Tongue (tissue), 2 donors: Measurements from ENCODE around the gene CAPN14. TPM values are rescaled to one million over a fixed set of nuclear protein-coding genes. Genes with fewer than 3 reads are reported as not detected.
"Not testable (repeated sequence)": the region's sequence is repeated elsewhere in the genome, so short reads cannot be mapped to it uniquely, and the experiment has no call there.

ENCODE experiments used
- DNase-seq: peaks from one replicate; pipeline ENCODE4 v3.0.0-alpha.2; 2015
- total RNA-seq: library from RNA; depleted of rRNA; stranded (reverse); fragments of >200 nt; gene quantifications from one replicate; pipeline ENCODE4 v1.2.3, GENCODE V29; 2014

CAPN14 gene
- total RNA-seq, 1 donor from 2014 or later, result 20.5 TPM

DNA sequence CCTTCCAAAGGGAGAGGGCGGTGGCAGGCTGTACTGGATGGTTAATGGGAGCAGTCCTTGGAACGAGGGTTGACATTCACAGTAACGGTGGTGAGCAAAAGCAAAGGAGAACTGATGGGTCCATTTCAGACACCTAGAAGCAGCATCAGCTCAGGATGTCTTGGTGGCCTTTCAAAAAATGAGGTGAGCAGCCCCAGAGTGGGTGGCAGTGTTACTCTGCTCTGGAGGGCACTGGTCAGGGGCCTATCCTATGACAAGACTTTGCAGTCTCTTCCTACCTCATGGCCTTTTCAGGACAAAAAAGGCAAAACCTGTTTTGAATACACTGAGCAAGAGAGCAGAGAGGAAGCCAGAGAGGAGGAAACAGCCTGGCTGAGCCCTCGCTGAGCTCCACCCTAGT lies 23.5 kb downstream of the CAPN14 start:
- no peak for DNase-seq

DNA sequence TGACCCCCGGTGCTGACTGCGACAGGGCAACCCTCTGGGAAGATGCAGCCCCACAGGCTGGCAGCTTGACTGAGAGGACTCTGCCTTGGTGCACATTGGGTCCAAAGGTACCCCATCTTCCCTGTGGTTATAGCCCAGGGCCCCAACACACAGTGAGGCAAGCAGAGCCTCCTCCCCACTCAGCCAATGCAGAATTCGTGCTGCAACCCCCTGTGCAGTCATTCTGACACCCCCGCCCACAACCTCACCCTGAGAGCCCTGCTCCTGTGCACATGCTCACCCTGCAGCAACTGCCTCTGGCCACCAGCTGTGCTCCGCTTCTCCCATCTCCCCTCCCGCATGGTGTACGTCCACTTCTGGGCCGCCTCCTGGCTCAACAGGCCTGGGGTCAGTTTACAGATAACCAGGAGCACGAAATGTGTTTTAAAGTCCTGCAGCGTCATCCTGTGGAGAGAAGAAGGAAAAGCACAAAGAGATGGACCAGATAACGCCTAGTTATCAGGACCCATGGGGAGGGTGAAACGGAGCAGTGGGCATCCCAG lies 24.4 kb downstream of the CAPN14 start:
- no peak for DNase-seq

DNA sequence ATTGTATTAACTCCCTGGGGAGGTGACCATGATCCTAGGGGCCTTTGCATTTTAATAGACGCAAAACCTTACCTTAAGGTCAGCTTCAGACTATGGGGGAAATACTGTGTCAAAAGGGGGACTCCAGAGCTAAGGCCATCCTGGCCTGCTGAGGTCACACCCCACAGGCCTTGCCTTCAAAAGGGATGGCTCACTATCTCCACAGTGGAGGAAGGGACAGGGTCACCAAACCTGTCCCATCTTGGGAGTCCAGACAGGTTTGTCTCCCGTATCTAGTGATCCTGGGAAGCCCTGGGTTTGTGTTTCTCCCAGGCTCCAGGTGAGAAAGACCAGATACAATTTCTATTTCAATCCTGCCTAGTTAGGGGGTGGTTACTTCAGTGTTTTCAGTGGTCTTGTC lies 24.9 kb downstream of the CAPN14 start:
- DNase-seq, result no peak

DNA sequence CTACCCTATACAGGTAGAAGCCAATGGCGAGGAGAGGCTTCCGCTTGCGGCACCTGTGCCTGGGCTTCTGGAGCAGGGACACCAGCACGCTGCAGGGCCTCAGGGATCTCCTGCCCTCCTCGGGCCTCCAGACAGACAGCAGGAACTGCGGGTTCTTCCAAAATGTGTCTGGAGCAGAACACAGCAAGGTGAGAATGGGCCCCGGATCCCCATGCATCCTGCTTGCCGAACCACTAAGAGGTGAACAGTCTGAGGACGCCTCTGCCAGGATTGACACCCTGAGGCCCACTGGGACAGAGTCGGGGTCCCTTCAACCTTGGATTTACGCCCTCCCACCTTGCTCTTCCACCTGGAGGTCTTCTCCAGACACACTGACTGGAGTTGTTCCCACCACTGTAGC lies 25.4 kb downstream of the CAPN14 start:
- DNase-seq, result no peak

DNA sequence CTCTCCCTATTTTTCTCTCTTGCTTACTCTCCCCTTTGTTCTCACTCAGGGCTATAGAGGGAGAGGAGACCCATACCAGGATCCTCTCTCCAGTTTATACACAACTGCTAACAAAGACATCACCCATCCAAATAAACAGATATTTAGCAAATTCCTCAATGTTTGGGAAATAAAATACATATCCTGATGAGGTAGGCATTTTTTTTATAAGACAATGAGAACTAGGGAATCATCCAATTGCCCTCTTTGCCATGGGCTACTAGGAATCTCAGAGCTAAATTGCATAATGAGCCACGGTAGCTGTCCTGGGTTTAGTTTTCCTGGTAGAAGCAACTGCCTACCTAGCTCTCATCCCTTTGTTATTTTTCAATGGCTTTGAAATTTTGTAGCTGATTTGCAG lies 27.1 kb downstream of the CAPN14 start:
- DNase-seq, result no peak

DNA sequence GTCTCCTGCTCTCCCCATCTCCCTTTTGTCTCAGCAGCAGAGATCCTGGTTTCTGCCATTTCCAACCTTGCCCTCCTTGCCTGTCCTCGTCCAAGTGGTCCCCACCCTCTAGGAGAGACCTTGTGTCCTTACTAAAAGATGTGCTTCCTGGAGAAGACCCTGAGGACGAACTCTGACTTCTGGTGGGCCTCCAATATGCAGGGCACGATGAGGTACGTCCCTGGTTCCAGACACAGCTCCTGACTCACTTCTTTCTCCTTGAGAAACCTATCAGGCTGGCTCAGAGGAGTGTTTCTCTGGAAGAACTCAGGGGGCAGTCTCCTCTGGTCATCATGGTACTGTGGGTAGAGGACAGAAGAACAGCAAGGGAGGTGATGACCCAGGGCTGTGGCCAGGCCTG lies 28.2 kb downstream of the CAPN14 start:
- no peak for DNase-seq

DNA sequence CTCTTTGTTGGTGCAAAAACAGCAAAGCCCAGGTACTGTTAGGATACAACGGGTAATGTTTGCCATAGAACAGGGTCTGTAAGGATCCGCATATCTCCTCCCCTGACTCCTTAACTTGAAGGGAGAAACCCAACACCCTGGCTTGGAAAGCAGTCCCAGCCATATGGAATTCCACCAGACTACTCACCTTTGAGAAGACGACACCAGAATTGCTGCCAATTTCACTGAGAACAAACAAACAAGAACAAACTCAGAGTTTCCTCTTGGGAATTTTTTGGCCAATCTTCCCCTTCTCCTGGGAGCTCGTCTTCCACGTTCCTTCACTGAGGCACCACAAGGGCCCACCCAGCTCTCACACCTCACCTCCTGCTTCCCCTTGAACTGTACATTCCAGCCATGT lies 29.2 kb downstream of the CAPN14 start:
- DNase-seq, result no peak

DNA sequence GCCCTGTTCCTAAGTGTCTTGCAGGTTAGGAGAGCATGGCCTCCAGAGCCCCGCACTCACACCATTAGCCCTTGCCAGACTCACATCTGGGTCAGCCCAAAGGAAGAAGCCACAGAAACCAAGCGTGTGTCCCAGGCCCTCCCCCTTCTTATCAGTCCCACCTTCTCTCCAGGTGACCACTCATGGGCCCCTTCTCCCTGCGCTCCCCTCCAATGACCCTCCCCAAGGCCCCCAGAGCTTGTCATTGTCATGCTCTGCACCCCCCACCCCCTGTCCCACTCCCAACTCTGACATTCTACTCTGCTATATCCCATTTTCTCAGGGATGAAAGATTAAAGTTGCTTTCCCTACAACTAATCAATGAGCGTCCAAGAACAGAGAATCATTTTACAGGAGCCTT lies 30.1 kb downstream of the CAPN14 start:
- DNase-seq, result no peak

DNA sequence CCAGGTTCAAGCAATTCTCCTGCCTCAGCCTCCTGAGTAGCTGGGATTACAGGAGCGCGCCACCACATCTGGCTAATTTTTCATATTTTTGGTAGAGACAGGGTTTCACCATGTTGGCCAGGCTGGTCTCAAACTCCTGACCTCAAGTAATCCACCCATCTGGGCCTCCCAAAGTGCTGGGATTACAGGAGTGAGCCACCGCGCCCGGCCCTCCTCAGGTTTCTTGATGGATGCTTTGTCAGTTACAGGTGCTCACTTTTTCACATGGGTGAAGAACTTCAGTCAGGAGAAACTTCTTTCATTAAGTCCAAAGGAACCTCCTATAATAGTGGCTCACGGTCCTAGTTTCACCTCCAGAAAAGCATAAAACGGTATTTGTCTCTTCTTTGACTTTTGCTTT lies 33.3 kb downstream of the CAPN14 start:
- not testable (repeated sequence) for DNase-seq

DNA sequence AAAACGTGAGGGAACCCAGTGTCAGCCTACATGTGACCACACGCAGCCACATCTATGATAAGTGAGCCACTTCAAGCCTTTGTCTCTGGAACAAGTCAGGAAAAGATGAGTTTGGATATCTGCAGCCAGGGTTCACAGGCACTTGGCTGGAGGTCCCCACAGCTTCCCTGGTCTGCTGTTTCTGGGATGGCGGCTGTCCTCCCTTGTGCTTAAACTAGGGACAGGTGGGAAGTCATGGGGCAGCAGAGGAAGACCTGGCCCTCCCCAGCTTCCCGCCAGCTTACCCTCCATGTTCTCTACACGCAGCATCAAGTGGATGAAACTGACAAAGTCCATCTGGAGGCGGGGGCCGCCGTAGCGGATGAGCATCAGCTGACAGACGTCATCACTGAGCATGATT lies 40.6 kb downstream of the CAPN14 start:
- no peak for DNase-seq

DNA sequence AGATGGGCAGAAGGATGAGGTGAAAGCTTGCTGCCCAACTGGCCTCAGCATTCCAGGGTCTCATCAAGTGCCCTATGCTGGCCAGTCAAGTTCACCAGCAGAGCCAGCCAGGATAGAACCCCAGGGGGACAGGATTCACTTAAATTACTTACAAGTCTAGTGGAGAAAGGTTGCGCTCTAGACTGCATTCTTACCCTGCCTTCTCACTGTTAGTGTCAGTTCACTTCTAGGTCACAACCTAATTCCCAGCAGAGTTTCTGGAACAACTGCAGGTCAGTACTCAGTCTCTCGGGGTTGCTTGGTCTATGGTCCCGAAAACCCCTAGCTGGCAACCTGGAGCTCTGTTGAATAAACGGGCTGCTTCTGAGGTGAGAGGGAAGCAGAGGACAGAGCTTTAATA lies 46.2 kb downstream of the CAPN14 start:
- no peak for DNase-seq

DNA sequence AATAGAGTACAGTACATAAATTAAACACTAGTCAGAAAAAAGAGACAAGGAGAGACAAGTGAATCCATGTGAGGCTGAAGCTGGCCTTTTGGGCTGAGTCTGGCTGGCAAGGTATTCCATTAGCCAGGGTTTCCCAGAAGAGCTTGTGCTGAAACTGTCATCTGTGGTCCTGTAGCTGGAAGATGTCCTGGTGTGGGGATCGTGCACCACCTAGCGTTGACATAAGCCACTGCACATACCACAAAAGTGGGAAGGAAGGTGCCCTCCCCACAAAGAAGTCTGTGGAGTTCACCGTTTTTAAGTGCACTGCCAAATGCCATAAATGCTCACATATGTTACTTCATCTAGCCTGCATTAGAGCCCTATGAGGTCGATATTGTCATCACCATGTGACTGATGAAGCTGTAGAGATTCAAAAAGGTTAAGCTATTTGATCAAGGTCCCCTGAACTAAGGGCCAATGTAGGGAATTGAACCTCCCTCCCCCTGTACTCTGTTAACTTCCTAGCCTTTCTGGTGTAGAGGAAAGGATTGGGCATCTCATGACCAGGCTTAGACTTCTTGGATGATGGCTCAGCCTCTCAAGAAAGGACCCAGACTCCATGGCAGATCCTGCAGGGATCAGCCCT lies 47.1 kb downstream of the CAPN14 start:
- peak; percentile 75 for DNase-seq

DNA sequence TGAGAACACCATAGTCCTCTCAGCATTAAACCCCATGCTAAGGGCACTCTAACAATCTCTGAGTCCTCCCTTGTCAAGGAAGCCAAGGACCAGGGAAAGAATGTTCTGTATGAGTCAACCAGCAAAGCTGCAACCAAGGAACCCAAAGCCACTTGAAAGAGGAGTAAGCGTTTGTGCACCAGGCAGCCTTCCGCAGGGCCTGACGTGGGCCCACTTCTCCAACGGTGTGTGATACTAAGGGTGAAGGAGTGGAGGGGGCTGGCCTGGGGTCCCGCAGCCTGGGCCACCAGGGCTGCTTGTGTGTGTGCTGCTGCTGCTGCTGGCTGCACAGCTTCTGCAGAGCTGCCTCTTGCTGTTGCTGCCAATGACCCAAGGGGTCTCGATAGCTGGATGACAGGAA lies 49.0 kb downstream of the CAPN14 start:
- no peak for DNase-seq

DNA sequence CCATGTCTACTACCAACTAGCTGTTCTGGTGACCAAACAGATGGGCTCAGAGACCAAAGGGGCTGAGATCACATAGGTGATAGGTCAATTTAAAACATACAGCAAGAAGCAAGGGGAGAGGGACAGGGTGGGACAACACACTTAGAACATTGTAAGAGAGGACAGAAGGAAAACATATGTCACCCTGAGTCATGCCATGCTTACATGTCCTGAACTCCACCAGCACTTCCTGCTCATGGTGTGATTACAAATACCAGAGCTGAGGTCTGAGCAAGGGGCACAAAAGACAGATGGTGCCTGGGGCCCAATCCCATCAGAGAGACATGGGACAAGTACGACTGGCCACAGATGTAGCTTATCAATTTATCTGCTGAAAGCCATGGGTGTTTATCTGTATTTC lies 50.4 kb downstream of the CAPN14 start:
- DNase-seq, result no peak

DNA sequence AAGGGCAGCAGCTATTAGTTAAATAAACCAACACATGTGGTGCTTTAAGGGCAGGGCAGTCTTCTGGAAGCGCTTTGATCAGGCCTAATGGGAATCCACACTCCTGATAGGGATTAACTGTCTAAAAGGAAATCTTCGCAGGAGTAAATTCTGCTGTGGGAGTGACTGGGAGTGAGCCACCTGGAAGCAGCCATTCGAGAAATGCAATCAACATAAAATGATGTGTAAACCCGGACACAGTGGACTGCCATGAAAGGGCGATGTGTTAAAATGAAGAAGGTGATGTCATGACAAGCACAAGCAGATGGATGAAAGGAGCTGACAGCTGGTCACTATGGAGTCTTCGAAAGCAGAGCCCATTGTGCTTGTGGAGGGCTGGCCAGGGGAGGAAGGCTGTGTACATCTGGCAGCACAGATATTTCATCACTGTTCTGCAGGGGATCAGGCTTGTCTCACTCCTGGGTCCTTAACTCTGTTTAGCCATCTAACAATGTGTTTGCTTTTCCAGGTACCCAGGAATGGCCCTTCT lies 54.2 kb downstream of the CAPN14 start:
- peak; percentile 75 for DNase-seq

DNA sequence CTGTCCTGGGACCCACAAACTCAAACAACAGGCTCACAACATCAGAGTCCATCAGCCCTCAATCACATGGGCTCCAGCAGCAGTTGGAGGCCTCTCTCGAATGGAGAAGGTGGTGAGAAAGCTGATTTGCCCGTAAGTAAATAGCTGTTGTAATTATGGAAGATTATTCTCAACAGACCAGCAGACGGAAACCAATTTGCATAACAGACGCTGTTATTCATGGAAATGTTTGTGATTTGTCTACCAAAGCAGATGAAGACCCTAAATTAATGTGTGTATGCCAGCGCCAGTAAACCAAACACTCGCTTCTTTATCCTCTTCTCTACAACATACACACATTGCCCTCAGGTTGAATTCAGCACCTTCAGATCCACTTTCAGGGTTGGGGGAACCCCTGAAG lies 55.7 kb downstream of the CAPN14 start:
- no peak for DNase-seq

DNA sequence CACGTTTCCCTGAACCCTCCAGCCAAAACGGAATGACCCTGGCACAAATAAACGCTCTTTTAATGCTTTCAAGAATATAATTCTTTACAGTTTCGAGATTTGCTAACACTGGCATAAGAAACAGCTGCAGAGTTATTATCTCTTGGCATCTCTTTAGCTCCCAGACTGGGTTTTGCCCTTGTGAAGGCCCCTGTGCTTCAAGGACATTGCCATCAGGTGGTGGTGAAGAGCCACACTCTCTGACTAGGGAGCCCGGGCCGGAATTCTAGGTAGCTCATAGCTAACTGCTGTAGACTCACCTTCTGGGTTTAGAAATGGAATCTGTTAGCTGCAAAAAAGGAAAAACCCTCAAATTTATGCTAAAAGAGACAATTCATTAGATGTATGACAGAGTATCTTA lies 65.8 kb downstream of the CAPN14 start:
- DNase-seq, result peak; percentile 31

DNA sequence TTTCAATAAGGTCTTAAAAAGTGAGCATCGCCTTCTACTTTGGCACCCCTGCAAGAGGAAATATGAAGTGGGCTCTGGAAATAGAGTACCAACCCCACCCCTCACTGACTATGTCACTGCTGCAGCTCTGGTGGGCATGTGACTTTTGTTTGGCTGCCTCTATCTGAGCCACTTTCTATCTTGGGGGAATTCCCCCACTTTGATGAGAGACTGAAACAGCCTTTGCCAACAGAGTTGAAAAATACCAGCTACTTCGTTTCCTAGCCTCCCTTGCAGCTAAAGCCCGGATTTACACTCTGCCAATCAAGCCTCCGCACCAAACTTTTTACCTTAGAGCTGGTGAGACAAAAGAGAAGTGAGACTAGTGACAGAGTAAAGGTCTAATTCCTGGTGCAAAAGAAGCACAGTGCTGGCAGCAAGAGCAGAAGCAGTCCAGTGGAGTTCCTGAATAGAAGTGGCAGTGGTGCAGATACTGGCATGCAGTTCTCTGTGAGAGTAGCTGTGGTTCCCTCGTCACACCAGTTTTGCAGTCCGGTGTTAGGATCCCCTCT lies 67.1 kb downstream of the CAPN14 start:
- no peak for DNase-seq

DNA sequence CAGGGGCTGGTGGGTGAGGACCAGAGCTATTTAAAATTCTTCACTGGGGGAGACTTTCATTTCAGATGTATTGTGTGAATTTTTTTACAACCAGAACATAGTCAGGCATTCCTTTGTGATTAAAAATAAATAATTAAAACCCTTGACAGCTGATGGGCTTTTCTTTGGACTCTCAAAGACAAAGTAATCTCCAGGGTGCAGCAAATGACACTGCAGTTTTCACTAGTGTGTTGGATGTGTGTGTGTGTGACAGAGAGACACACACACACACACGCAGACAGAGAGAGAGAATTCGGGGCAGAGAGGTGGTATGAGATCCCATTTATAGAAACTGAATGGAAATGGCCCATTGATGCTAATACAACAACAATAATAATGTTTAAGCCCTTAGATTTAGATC lies 68.8 kb downstream of the CAPN14 start:
- DNase-seq, result no peak

DNA sequence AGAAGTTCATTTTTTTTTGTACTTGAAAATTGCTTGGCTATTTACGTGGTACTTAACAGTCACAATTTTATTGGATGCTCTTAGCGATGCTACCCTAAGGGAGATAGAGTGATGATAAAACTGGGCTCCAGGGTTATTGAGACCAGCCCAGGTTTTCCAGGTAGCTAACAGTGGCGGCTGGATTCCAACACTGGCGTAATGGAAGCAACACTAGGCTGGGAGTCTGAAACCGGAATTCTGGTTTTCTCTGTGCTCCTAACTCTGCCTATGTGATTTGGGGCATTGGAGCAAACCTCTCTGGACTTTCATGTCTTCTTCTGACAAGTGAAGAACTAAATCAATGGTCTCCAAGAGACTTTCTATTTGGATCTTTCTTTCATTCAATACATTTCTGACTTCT lies 69.7 kb downstream of the CAPN14 start:
- no peak for DNase-seq

DNA sequence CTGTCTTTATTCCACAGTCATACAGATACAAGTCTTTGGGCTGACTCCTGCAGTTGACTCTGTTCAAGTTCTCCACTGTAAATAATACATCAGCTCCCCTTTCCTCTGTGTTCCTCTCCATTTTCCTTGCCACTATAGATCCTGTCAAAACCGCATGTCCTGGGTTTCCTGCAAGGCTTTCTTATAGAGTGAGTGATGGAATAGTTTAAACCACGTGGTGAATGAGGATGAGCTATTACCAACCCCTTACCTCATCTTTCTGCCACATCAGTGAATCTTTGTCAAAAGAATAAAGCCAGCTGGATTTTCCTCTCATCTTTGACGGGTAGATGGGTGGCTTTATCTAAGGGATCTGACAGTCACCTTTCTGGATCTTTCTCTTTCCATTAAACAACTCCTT lies 75.2 kb downstream of the CAPN14 start:
- DNase-seq, result no peak

DNA sequence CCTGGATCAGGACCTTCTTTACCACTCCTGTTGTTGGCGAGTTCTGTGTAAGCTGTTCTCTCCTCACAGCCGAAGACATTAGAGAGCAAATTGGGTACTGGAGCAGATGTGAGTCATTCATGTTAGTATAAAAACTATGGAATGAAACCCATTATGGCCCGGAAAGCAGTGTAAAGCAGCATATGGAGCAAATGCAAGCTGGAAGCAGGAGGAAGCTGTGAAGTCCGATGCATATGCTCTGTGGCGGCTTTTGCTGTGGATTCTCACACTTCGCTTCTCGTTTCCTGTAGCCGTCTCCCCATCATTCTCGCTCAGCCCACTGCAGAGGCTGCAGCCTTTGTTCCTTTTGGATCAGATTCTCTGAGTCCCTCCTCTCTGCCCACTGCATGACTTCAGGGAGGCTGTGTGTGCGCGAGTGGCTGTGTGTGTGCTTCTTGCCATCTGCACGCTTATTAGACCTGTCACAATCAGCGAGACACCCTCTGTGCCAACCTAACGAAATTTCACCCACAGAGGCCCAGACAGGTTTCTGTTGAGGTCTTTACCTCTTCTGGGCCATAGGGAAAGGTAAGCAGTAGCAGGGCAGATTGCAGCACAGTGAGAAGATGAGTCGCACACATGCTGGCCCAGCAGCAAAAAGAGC lies 75.8 kb downstream of the CAPN14 start:
- no peak for DNase-seq

DNA sequence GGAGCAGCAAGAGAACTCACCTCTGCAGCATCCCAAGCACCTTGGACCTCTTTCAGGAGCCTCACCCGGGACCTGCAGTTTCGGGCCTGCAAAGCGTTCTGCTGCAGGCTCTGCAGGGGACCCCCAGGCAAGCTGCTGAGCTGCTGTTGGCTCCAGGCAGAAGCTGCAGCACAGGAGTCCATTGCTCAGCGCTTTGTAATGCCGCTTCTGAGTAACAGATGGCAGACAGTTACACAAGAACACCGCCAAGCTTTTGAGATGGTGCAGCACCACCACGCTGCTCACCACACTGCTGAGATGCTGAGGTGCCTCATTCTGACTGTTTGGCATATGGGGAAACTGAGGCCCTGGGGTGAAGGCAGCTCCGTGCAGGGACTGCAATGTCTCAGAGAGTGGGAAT lies 77.2 kb downstream of the CAPN14 start:
- DNase-seq, result no peak

DNA sequence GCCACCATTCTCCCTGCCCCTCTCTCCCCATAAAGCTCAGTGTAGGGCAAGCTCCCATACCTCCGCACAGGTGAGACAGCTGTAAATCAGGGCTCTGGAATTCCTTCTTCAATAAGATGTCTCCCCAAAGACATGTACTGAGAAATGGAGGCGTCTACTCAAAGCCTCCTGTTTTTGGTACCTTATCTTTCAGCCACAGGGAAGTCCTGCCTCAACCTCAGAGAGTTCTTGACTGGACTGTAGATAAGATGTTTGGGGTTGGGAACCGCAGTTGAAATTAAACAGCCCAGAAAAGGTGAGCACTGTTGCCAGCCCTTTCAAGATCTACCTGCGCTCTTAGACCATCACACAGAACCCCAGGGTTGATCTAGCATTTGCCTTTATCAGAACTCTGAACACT lies 77.6 kb downstream of the CAPN14 start:
- DNase-seq, result no peak
